ENCODE measurements around the gene RIC3.

Gene RIC3

GRCh38 chr11:8086001-8086479, 82.8 kb downstream of the RIC3 start:
- no peak for DNase-seq

- DNase-seq: no peak
Observed at GRCh38 chr11:8085011-8085645, 83.7 kb downstream of the RIC3 start.

- no peak for DNase-seq
Observed at GRCh38 chr11:8084352-8084751, 84.5 kb downstream of the RIC3 start.

- no peak for DNase-seq
Observed at GRCh38 chr11:8083871-8084281, 84.9 kb downstream of the RIC3 start.

DNA sequence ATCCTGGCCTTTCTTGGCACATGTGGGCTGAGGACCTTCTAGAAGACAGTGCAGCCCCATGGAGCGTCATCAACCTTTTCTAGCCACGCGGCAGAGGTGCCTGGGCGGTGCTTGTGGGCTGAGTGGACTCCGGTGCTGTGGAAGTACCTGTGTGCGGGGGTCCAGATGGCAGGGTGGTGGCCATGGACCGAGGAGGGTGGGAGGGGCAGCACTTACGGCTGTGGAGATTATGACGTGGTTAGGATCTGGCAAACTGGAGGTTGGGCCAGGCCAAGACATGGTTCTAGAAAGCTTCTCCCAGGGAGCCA, 85.8 kb downstream of the RIC3 start:
- DNase-seq: no peak

DNA sequence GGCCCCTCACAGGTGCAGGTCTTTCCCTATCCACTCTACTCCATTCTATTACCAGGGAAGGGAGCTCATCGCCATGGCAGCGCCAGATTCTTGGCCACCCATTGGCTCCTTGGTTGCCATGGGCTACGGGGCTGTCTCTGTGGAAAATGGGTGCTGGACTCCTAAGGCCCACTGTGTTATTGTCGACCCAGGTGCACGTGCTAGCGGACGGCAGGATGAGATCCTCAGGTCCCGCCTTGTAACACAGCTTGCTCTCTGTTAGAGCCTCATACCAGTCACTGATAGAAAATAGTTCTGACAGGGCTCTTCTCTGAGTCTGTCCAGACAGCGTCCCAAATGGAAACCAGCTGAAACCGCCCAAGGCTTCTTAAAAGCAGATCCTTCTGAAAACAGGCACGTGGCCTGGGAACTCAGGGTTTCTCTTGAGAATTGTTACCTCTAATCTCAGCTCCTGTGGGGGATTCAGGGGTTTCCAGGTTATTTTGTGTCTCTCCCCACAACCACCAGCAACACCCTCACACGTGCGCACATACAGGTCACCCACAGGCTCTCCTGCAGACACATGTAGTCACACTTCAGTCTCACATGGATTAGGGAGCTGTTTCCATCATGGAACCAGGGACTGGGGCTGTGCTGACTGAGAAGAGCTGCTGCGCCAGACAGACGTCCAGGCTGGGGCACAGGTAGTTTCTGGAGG, 86.3 kb downstream of the RIC3 start:
- no peak for DNase-seq

GRCh38 chr11:8081591-8082250, 87.1 kb downstream of the RIC3 start:
- DNase-seq: no peak

DNA sequence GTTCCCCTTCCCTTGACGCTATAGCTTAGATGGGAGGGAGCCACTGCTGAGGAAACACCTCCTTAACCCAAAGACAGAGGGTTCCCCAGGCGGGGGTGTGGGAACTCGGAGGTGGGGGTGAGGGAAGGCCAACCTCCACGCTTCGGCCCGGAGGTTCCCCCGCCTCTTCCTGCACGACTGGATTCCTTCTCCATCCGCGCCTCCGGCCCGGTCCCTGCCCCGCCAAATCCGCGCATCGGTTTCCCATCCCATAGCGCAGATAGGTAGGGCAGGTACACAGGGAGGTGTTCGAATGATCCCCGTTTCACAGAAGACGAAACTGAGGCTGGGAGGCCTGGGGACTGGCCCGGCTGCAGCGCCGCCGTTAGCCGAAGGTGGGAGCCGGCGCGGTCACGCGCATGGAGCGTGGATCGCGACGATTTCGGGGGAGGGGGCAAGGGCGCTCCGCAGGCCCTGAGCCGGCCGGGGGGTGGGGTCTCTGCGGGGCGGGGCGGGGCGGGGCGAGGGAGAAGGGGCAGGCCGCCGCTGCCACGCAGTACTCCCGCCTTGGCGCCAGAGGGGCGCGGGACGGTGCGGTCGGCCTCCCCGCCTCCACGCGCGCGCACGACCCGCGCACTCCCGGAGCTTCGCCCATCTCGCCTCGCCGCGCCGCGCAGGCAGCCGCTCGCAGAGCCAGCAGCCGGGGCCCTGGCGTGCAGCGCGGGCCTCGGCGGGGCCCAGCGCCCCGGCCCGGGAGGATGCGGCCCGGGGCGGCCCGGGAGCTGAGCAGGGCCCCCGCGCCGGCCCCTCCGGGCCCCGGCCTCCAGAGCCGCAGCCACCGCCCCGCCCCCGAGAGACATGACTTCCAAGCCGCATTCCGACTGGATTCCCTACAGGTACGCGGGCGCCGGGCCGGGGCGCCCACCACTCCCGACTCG, 87.9 kb downstream of the RIC3 start, which contains the start of gene TUB:
TUB (plus strand) TSS at position 538 of the 917 bp plus-strand sequence; CDS start at position 838, 300 bp downstream.
- no peak for DNase-seq

DNA sequence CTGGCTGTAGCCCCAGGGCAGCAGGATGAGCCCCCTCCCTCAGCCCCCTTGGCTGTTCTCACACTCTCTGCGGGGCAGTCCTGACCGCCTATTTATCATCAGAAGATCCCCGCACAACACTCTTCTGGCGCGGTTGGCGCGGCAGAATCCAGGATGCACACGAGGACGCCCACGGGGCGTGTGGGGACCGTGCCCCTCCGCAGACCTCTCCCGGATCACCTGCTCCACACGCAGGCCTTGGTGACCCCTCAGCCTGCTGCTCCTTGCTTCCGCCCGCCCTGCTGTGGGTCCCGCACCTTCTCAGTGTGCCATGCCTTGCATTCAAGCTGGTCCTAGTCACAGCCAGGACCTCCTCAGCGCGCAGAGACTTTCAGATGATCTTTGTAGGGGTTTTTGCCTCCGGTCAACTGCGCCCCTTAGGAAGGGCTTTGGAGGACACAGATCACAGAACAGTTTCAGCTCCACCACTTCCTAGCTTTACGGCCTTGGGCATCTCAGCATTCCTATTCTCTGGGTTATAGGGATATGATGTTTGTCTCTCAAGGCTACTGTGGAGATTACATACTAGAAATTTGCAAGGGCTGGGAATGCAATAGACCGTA, 88.7 kb downstream of the RIC3 start:
- DNase-seq: no peak

GRCh38 chr11:8079111-8079675, 89.6 kb downstream of the RIC3 start:
- DNase-seq: no peak

- no peak for DNase-seq
Observed at GRCh38 chr11:8075119-8075726, 93.6 kb downstream of the RIC3 start.

GRCh38 chr11:8071616-8072581, 96.9 kb downstream of the RIC3 start:
- no peak for DNase-seq

DNA sequence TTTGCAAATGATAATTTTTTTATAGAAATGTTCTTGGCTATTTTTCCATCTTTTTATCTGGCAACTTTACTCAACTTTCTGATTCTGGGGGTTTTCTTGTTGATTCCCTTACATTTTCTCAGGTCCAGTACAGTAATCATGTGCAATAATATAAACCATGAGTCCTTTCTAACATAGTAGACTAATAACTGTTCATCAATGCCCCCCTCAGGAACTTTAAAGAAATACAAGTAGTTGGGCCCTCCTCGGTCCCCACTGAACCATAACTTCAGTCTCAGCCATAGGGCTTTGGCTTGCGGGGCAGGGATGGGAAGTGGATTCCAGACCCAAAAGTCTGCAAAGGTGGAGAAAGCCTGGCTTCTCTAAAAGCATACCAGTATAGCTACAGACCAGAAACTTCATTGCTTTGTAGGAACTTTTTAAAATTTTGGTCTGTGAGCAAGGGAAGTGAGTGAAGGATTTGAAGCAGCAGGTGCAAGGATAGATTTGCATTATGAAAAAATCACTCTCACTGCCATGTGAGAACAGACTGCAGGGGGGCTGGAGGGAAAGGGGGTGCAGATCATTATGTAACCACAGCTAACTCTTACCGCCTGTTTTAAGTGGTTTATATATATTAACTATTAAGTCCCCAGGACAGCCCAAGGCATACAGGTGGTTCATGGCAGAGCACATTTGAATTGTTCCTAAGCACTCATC, 98.3 kb downstream of the RIC3 start:
- DNase-seq: no peak

DNA sequence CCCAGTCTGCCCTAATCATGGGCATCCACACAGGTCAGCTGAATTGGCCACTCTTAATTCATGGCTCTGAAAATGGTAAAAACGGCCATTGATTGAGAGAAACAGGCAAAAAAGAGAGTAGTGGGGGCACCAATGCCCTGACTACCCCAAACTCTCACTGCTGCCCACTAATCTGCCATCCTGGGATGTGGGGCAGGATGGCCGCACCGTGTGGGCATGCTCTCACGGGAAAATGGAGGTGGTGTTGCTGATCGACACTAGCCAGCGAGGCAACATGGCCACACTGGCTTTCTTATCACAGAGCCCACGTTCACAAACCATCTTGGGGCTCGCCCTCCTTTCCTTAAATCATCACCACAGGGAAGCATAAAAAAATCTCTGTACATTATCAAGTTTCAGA, 99.1 kb downstream of the RIC3 start:
- no peak for DNase-seq

GRCh38 chr11:8068605-8069221, 100.1 kb downstream of the RIC3 start:
- DNase-seq: no peak

GRCh38 chr11:8067929-8068575, 100.8 kb downstream of the RIC3 start:
- no peak for DNase-seq

GRCh38 chr11:8067567-8067928, 101.3 kb downstream of the RIC3 start:
- no peak for DNase-seq

- DNase-seq: no peak
Observed at GRCh38 chr11:8066911-8067455, 101.8 kb downstream of the RIC3 start.

Measured in stimulated activated CD4-positive, alpha-beta T cell treated with anti-CD3 and anti-CD28 coated beads, Interleukin-4, amount 100 ng/mL, for 4 hours (primary cell).